ENCODE measurements around the gene NT5C1A.

Gene NT5C1A

GRCh38 chr1:39657923-39658485 is 13.9 kb downstream of the NT5C1A start:
- peak; percentile 46 to 73 for DNase-seq

- no peak for DNase-seq
Measured at GRCh38 chr1:39657402-39657801, 14.5 kb downstream of the NT5C1A start.

- DNase-seq = no peak
Measured at GRCh38 chr1:39656391-39656790, 15.5 kb downstream of the NT5C1A start.

GRCh38 chr1:39655578-39656268 is 16.2 kb downstream of the NT5C1A start:
- DNase-seq = no peak

GRCh38 chr1:39654291-39654690 is 17.6 kb downstream of the NT5C1A start:
- no peak for DNase-seq

GRCh38 chr1:39653546-39654031 is 18.3 kb downstream of the NT5C1A start:
- DNase-seq = peak; percentile 80 to 82

- no peak for DNase-seq
Measured at GRCh38 chr1:39652554-39652953, 19.4 kb downstream of the NT5C1A start.

- no peak for DNase-seq
Measured at GRCh38 chr1:39652105-39652504, 19.8 kb downstream of the NT5C1A start.

- no peak for DNase-seq
Measured at GRCh38 chr1:39650431-39650830, 21.5 kb downstream of the NT5C1A start.

- DNase-seq = no peak
Measured at GRCh38 chr1:39649636-39650185, 22.2 kb downstream of the NT5C1A start.

GRCh38 chr1:39648496-39648895 is 23.4 kb downstream of the NT5C1A start:
- DNase-seq = no peak

- DNase-seq = no peak
Measured at GRCh38 chr1:39647247-39647646, 24.7 kb downstream of the NT5C1A start.

GRCh38 chr1:39646232-39647081 is 25.4 kb downstream of the NT5C1A start:
- no peak for DNase-seq

- no peak for DNase-seq
Measured at GRCh38 chr1:39645411-39646043, 26.4 kb downstream of the NT5C1A start.

- DNase-seq = no peak
Measured at GRCh38 chr1:39643705-39644104, 28.2 kb downstream of the NT5C1A start.

- DNase-seq = no peak
Measured at GRCh38 chr1:39642796-39643195, 29.1 kb downstream of the NT5C1A start.

- no peak for DNase-seq
Measured at GRCh38 chr1:39640861-39641260, 31.0 kb downstream of the NT5C1A start.

GRCh38 chr1:39639305-39640130 is 32.4 kb downstream of the NT5C1A start, which contains the start of gene HEYL:
Gene HEYL (minus strand): TSS chr1:39639643. CDS start chr1:39639625, 18 bp downstream.
- DNase-seq = peak; percentile 64 to 81

GRCh38 chr1:39638965-39639304 is 33.0 kb downstream of the NT5C1A start:
- no peak for DNase-seq

GRCh38 chr1:39637361-39637760 is 34.5 kb downstream of the NT5C1A start:
- no peak for DNase-seq

GRCh38 chr1:39635871-39636210 is 36.1 kb downstream of the NT5C1A start:
- no peak for DNase-seq

- no peak for DNase-seq
Measured at GRCh38 chr1:39635205-39635870, 36.6 kb downstream of the NT5C1A start.
